MCF 10A (cell line): ENCODE measurements around the gene COQ8A. TPM values are rescaled to one million over a fixed set of nuclear protein-coding genes. Genes with fewer than 3 reads are reported as not detected.

ENCODE experiments used
- BruUV-seq: library from RNA; stranded (reverse); fragments of 400-500 nt; replicated peaks from 2 replicates; lab custom pipeline; 2021; lab: Mats Ljungman, UMichigan
- CTCF ChIA-PET: fragments of 300-600 bp; sonication (Branson Sonifier 250); formaldehyde crosslinking; extraction: SDS; loops from one replicate; lab custom pipeline; 2021; ENCODE audit warnings: antibody characterized with exemption, inconsistent platforms; lab: Yijun Ruan, JAX
- POLR2A ChIA-PET: fragments of 300-600, 350-650 bp; sonication (Branson Sonifier 250); formaldehyde crosslinking; extraction: SDS; loops from one replicate; lab custom pipeline; 2020; ENCODE audit warnings: antibody characterized with exemption, inconsistent platforms; lab: Yijun Ruan, JAX
- DNase-seq: peaks from one replicate; pipeline ENCODE4 v3.0.0-alpha.2; 2018; ENCODE audit not compliant: unreplicated experiment
- H3K27ac Mint-ChIP-seq: one replicate; pipeline ENCODE4 v1.8.0; 2022; ENCODE audit warnings: mild to moderate bottlenecking, low read depth, mixed read lengths; ENCODE audit not compliant: unreplicated experiment
- H3K27me3 Mint-ChIP-seq: one replicate; pipeline ENCODE4 v1.8.0; 2022; ENCODE audit warnings: mixed read lengths; ENCODE audit not compliant: insufficient read depth, unreplicated experiment
- H3K36me3 Mint-ChIP-seq: one replicate; pipeline ENCODE4 v1.8.0; 2022; ENCODE audit warnings: mild to moderate bottlenecking, moderate library complexity, mixed read lengths; ENCODE audit not compliant: insufficient read depth, unreplicated experiment
- H3K4me1 Mint-ChIP-seq: one replicate; pipeline ENCODE4 v1.8.0; 2022; ENCODE audit warnings: mixed read lengths; ENCODE audit not compliant: insufficient read depth, unreplicated experiment
- H3K4me3 Mint-ChIP-seq: one replicate; pipeline ENCODE4 v1.8.0; 2022; ENCODE audit warnings: mild to moderate bottlenecking, moderate library complexity, mixed read lengths; ENCODE audit not compliant: unreplicated experiment
- H3K9me3 Mint-ChIP-seq: one replicate; pipeline ENCODE4 v1.8.0; 2022; ENCODE audit warnings: mixed read lengths; ENCODE audit not compliant: unreplicated experiment
- CTCF ChIP-seq: fragments of 200-600 bp; IDR thresholded peaks from one replicate; pipeline ENCODE4 v1.8.0; 2022; ENCODE audit warnings: antibody characterized with exemption, mild to moderate bottlenecking; ENCODE audit not compliant: unreplicated experiment
- intact Hi-C: fragments of 100-400 bp; cut with micrococcal nuclease; formaldehyde crosslinking; loops from 2 replicates; pipeline ENCODE4 v1.14.1; 2022
- total RNA-seq: library from RNA; stranded (reverse); gene quantifications from 2 replicates; pipeline ENCODE4 v1.2.3, GENCODE V29; 2022

Gene COQ8A
- total RNA-seq, 1 experiment from 2014 or later, result 26.4 TPM

GRCh38 chr1:226934483-226935237, 5.4 kb upstream of the COQ8A start:
- Mint-ChIP-seq H3K36me3 (no peaks in the 10 kb centered on the region), H3K4me1 (peaks cover 6% of the 10 kb centered on the region), H3K27ac (no peak overlapping the region), H3K9me3 (peaks cover 5% of the 10 kb centered on the region), H3K4me3 (no peak overlapping the region), H3K27me3 (no peaks in the 10 kb centered on the region)
- POLR2A ChIA-PET, result interaction anchor here (0.6 kb wide), 1 partner anchor 445 kb away, joined by 4 read pairs; no protein-coding TSS in a partner anchor
- CTCF ChIA-PET, result no interaction called here
- intact Hi-C loops, result loop anchor here (5.0 kb wide), 1 partner anchor 62 kb away; the partner anchor contains the start of gene PSEN2
- no peak for TF ChIP-seq CTCF
- DNase-seq, result no peak
- BruUV-seq, result no TSS peak

GRCh38 chr1:226937940-226938725, 2.0 kb upstream of the COQ8A start:
- ChIA-PET POLR2A (interaction anchor here (0.5 to 5.0 kb wide), 28 partner anchors 8 to 656 kb away, joined by 3 to 47 read pairs (median 5); partner anchors contain the start of genes CDC42BPA, ITPKB and PSEN2), CTCF (interaction anchor here (0.5 to 1.3 kb wide), 7 partner anchors 9 to 392 kb away, joined by 3 to 4 read pairs (median 3); no protein-coding TSS in a partner anchor)
- no peak for TF ChIP-seq CTCF
- peak overlapping the region; percentile 93 for H3K27ac Mint-ChIP-seq
- peaks cover 5% of the 10 kb centered on the region for H3K9me3 Mint-ChIP-seq
- H3K4me1 Mint-ChIP-seq, result peaks cover 25% of the 10 kb centered on the region
- DNase-seq, result no peak
- H3K27me3 Mint-ChIP-seq, result no peaks in the 10 kb centered on the region
- no TSS peak for BruUV-seq
- H3K36me3 Mint-ChIP-seq, result no peaks in the 10 kb centered on the region
- peak overlapping the region; percentile 92 for H3K4me3 Mint-ChIP-seq
- intact Hi-C loops, result loop anchor here (5.0 kb wide), 1 partner anchor 66 kb away; the partner anchor contains the start of gene PSEN2

- peaks cover 33% of the 10 kb centered on the region for H3K4me1 Mint-ChIP-seq
- H3K36me3 Mint-ChIP-seq, result no peaks in the 10 kb centered on the region
- H3K27ac Mint-ChIP-seq, result peak overlapping the region; percentile 93
- POLR2A ChIA-PET, result interaction anchor here (0.5 to 5.0 kb wide), 48 partner anchors 8 to 1552 kb away, joined by 3 to 47 read pairs (median 4); partner anchors contain the start of genes ITPKB, PARP1, PSEN2 and TRIM11
- H3K27me3 Mint-ChIP-seq, result no peaks in the 10 kb centered on the region
- TF ChIP-seq CTCF, result no peak
- peak; percentile 86 for DNase-seq
- peaks cover 5% of the 10 kb centered on the region for H3K9me3 Mint-ChIP-seq
- no TSS peak for BruUV-seq
- intact Hi-C loops, result loop anchor here (5.0 kb wide), 1 partner anchor 67 kb away; the partner anchor contains the start of gene PSEN2
- CTCF ChIA-PET, result interaction anchor here (0.6 to 1.3 kb wide), 6 partner anchors 64 to 530 kb away, joined by 3 to 4 read pairs (median 4); no protein-coding TSS in a partner anchor
- peak overlapping the region; percentile 92 for H3K4me3 Mint-ChIP-seq
These were observed 1.1 kb upstream of the COQ8A start for GRCh38 chr1:226938903-226939437.
